ENCODE data around the gene NUDCD3.

NUDCD3 gene

DNA sequence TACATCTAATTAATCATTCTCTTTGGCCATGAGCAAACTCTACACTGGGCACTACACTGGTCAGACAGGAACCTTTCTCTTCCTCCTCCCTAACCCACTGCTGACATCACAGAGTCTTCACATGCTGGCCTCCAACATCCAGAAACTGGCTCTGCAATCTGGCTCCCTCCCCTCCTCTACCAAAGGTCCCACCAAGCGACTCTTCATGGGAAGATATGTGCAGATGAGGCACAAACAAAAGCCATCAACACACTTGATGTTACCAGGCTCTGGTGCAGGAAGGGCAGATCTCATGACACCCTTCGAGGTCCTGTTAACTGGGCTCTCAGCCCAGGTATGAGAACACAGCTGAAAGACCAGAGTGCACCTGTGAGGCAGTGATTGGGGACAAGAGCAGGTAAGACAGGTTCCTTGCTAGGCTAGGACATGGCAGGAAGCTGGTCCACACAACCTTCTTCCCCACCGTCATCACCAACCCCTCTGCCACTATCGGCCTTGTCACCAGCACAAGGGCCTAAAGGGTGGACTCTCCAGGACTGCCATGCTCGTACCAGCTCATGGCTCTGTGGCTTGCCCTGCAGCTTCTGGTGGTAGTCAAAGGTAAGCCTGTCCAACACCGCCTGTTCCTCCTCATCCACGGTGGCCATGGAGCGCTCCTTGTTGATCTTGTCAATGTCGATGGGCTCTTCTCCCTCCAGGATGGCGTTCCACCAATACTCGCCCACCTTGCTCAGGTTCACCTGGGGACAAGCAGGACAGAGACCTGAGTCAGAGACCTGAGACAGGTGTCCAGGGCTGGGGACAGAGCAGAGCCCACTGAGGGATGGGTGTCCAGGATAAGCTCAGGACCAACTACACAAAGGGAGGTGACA is 98.5 kb downstream of the NUDCD3 start:
- Histone ChIP-seq H3K4me1 (ENCODE audit: control insufficient read depth, insufficient read depth, low read length) (no peaks in the 10 kb centered on the region), H3K27me3 (ENCODE audit: control insufficient read depth in 1 of 2, insufficient read depth in 2 of 2, low read length in 2 of 2) (no peaks in the 10 kb centered on the region), H3K9me3 (ENCODE audit: control insufficient read depth in 2 of 2, low read length in 2 of 2) (no peaks in the 10 kb centered on the region), H3K9ac (ENCODE audit: low read length in 2 of 2) (no peak overlapping the region), H3K27ac (ENCODE audit: low read length) (no peak overlapping the region), H3K36me3 (ENCODE audit: control insufficient read depth in 2 of 2, insufficient read depth in 2 of 2, low read length in 2 of 2) (peaks cover 49 to 50% of the 10 kb centered on the region in 2 donors), H3K4me3 (ENCODE audit: low read length in 2 of 2) (no peak overlapping the region)

GRCh38 chr7:44391171-44391570 is 99.3 kb downstream of the NUDCD3 start:
- Histone ChIP-seq H3K36me3 (ENCODE audit: control insufficient read depth in 2 of 2, insufficient read depth in 2 of 2, low read length in 2 of 2) (peaks cover 52 to 57% of the 10 kb centered on the region in 2 donors), H3K4me3 (ENCODE audit: low read length in 2 of 2) (no peak overlapping the region), H3K27ac (ENCODE audit: low read length) (no peak overlapping the region), H3K4me1 (ENCODE audit: control insufficient read depth, insufficient read depth, low read length) (no peaks in the 10 kb centered on the region), H3K9me3 (ENCODE audit: control insufficient read depth in 2 of 2, low read length in 2 of 2) (no peaks in the 10 kb centered on the region), H3K9ac (ENCODE audit: low read length in 2 of 2) (no peak overlapping the region), H3K27me3 (ENCODE audit: control insufficient read depth in 1 of 2, insufficient read depth in 2 of 2, low read length in 2 of 2) (no peaks in the 10 kb centered on the region)

GRCh38 chr7:44390701-44391100 is 99.8 kb downstream of the NUDCD3 start:
- Histone ChIP-seq H3K36me3 (ENCODE audit: control insufficient read depth in 2 of 2, insufficient read depth in 2 of 2, low read length in 2 of 2) (peaks cover 52 to 61% of the 10 kb centered on the region in 2 donors), H3K9ac (ENCODE audit: low read length in 2 of 2) (no peak overlapping the region), H3K9me3 (ENCODE audit: control insufficient read depth in 2 of 2, low read length in 2 of 2) (no peaks in the 10 kb centered on the region), H3K27ac (ENCODE audit: low read length) (no peak overlapping the region), H3K4me1 (ENCODE audit: control insufficient read depth, insufficient read depth, low read length) (no peaks in the 10 kb centered on the region), H3K27me3 (ENCODE audit: control insufficient read depth in 1 of 2, insufficient read depth in 2 of 2, low read length in 2 of 2) (no peaks in the 10 kb centered on the region), H3K4me3 (ENCODE audit: low read length in 2 of 2) (no peak overlapping the region)

DNA sequence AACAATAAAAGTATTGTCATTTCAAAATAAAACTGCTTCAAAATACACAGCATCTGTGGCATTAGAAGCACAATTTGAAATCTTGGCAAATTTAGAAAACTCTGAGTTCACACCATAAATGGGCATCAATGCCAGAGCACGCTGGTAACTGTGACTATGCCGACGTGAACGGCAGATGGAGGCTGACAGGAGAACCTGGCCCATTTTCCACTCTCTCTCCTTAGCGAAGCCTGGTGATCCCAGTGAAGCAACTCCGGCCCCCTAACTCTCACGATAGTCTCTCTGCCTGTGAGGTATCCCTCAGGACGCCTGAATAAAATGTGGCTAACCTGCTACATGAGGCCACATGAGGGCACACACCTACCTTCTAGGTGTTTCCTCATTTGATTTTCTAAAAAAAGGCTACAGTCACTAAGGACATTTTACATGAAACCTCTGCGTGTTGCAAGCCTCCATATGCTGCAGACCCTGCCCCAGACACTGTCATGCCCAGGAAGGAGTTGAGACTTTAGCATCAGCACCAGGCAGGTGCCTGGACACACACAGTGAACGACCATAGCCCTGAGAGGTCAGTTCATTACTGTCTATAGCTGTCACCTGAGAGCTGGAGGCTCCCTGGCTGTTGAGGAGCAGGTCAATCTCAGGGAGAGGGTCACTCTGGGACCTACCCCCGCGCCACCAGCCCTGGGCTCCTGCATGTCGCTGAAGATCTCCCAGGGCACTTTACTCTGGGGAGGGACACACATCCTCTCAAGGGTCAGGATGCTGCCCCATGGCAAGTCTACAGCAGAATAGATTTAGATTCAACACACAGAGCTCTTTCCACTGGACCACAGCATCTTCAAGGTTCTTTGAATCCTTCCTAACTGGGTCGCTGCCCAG is 102.1 kb downstream of the NUDCD3 start:
- Histone ChIP-seq H3K4me3 (ENCODE audit: low read length in 2 of 2) (no peak overlapping the region), H3K36me3 (ENCODE audit: control insufficient read depth in 2 of 2, insufficient read depth in 2 of 2, low read length in 2 of 2) (peaks cover 65 to 70% of the 10 kb centered on the region in 2 donors), H3K27ac (ENCODE audit: low read length) (no peak overlapping the region), H3K27me3 (ENCODE audit: control insufficient read depth in 1 of 2, insufficient read depth in 2 of 2, low read length in 2 of 2) (no peaks in the 10 kb centered on the region), H3K9ac (ENCODE audit: low read length in 2 of 2) (no peak overlapping the region), H3K9me3 (ENCODE audit: control insufficient read depth in 2 of 2, low read length in 2 of 2) (no peaks in the 10 kb centered on the region), H3K4me1 (ENCODE audit: control insufficient read depth, insufficient read depth, low read length) (no peaks in the 10 kb centered on the region)

DNA sequence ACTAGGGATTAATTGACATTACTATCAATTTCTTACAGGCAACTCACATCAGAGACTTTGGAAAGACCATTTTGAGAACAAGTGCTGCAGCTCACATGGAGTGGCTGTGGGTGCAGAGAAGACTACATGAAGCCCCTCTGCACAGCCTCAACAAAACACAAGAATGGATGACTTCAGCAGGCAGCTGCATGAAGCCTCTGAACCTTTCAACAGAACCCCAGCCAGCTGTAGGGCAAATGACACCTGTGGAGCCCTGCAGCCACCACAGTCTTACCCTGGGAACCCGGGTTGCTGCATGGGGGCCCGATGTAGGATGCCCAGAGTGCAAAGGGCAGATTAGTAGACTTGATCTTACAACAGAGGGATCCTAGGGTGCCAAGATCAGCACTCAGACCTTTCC is 103.1 kb downstream of the NUDCD3 start:
- Histone ChIP-seq H3K27me3 (ENCODE audit: control insufficient read depth in 1 of 2, insufficient read depth in 2 of 2, low read length in 2 of 2) (no peaks in the 10 kb centered on the region), H3K9me3 (ENCODE audit: control insufficient read depth in 2 of 2, low read length in 2 of 2) (no peaks in the 10 kb centered on the region), H3K27ac (ENCODE audit: low read length) (no peak overlapping the region), H3K36me3 (ENCODE audit: control insufficient read depth in 2 of 2, insufficient read depth in 2 of 2, low read length in 2 of 2) (peaks cover 68% of the 10 kb centered on the region in 2 donors), H3K4me1 (ENCODE audit: control insufficient read depth, insufficient read depth, low read length) (no peaks in the 10 kb centered on the region), H3K4me3 (ENCODE audit: low read length in 2 of 2) (no peak overlapping the region), H3K9ac (ENCODE audit: low read length in 2 of 2) (no peak overlapping the region)

DNA sequence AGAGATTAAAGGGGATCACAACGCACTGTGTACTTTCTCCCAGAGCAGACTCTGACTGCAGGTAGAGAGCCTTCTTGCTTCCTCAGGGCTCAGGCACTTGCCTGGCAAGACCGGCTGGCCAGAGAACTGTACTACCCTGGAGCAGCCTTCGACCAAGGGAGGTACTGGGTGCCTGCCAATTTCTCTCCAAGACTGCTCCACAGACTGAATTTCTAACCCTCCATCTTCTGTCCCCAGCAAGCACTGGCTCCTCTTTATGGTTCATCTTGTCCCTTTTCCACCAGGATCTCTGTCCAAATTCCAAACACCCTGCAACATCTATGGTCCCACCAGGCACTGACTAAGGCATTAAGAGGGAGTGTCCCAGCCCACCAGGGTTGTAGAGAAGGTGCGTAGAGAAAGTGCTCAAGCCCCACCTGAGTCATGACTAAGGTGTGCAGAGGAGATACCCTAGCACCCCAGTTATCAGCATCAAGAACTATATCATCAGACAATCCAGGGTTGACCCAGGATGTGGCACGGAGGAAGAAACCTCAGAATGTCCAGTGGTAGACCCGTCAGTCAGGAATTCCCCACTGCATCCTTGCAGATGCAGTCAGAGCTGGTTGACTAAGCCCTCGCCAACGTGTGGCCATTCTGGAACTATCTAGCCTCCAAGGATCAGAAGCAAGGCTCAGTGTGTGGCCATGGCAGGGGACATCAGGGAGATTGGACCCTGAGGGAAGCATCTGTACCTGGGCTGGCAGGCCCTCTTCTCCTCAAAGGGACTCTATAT is 104.1 kb downstream of the NUDCD3 start:
- H3K27ac ChIP-seq (ENCODE audit: low read length): no peak overlapping the region
- peaks cover 58 to 61% of the 10 kb centered on the region in 2 donors for H3K36me3 ChIP-seq (ENCODE audit: control insufficient read depth in 2 of 2, insufficient read depth in 2 of 2, low read length in 2 of 2)
- no peak overlapping the region for H3K9ac ChIP-seq (ENCODE audit: low read length in 2 of 2)
- H3K27me3 ChIP-seq (ENCODE audit: control insufficient read depth in 1 of 2, insufficient read depth in 2 of 2, low read length in 2 of 2): no peaks in the 10 kb centered on the region
- no peaks in the 10 kb centered on the region for H3K4me1 ChIP-seq (ENCODE audit: control insufficient read depth, insufficient read depth, low read length)
- H3K9me3 ChIP-seq (ENCODE audit: control insufficient read depth in 2 of 2, low read length in 2 of 2): no peaks in the 10 kb centered on the region
- H3K4me3 ChIP-seq (ENCODE audit: low read length in 2 of 2): no peak overlapping the region

DNA sequence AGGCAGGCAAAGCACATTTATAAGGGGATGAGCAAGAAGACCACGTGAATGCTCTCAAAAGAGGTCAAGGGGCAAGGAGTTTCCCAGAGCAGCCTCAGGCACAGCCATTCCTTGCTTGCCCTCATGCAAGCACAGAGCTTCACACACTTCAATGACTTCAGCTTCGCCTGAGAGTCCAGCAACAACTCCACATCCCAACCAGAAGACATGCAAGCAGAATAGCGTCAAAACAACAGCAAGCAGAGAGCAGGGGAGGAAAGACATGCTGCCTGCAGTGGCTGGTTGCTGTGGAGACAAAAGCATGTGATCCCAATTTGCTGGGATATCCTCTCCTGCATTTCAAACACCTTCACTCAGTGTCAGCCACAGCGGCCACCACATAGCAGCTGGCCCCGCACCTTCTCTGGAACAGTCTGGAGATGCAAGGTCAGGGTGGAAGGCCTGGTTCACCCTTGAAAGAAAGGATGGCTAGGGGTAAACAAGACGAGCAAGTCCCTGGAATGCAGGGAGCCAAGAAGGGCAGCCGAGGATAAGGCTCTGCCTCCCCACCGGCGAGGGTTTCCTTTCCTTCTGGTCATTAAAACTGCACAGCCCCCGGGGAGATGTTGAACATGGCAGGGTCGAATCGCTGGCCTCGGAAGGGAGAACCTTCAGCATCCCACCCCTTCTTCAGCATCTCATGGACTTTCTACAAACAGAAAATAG is 104.9 kb downstream of the NUDCD3 start:
- H3K36me3 ChIP-seq (ENCODE audit: control insufficient read depth in 2 of 2, insufficient read depth in 2 of 2, low read length in 2 of 2): peaks cover 51 to 60% of the 10 kb centered on the region in 2 donors
- H3K4me3 ChIP-seq (ENCODE audit: low read length in 2 of 2): no peak overlapping the region
- H3K27me3 ChIP-seq (ENCODE audit: control insufficient read depth in 1 of 2, insufficient read depth in 2 of 2, low read length in 2 of 2): no peaks in the 10 kb centered on the region
- H3K9me3 ChIP-seq (ENCODE audit: control insufficient read depth in 2 of 2, low read length in 2 of 2): no peaks in the 10 kb centered on the region
- no peak overlapping the region for H3K27ac ChIP-seq (ENCODE audit: low read length)
- no peaks in the 10 kb centered on the region for H3K4me1 ChIP-seq (ENCODE audit: control insufficient read depth, insufficient read depth, low read length)
- no peak overlapping the region for H3K9ac ChIP-seq (ENCODE audit: low read length in 2 of 2)

DNA sequence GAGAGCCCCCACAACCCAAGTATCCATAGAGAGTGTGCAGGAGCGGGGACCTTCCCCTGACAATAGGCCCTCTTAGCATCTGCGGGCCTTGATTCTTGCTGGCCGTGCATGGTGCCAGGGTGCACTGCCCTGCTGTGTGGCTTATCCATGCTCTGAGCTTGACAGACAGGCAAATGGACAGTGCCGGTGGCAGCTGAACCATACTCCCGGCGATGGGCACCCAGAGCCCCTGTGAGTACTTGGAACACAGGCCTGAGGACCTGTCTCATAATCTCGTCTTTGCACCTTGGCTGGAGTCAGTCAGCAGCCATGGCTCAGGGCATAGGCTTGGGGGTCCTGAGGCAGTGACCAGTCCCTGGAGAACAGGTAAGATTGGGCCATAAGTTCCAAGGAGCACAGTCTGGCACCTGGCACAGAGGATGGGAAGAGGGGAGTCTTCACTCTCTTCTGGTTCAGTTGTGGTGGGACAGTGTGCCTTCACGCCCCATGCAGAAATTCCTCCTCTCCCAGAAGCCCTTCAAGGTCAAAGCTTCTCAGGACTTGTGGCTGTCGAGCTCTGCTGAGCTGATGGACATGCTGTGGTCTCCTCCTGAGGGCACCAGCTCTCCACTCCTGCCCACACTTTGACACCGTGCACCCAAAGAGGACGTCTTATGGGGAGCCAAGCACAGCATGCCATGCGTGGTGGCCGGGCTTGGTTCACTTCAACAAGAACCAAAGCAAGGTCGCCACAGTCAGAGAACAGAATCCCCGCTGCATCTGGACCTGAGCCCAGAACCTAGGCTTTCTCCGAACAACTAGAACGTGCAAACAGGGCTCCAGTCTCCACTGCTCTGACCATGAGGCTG is 105.6 kb downstream of the NUDCD3 start:
- H3K27me3 ChIP-seq (ENCODE audit: control insufficient read depth in 1 of 2, insufficient read depth in 2 of 2, low read length in 2 of 2): no peaks in the 10 kb centered on the region
- H3K9me3 ChIP-seq (ENCODE audit: control insufficient read depth in 2 of 2, low read length in 2 of 2): no peaks in the 10 kb centered on the region
- H3K4me1 ChIP-seq (ENCODE audit: control insufficient read depth, insufficient read depth, low read length): no peaks in the 10 kb centered on the region
- peaks cover 48 to 57% of the 10 kb centered on the region in 2 donors for H3K36me3 ChIP-seq (ENCODE audit: control insufficient read depth in 2 of 2, insufficient read depth in 2 of 2, low read length in 2 of 2)
- H3K27ac ChIP-seq (ENCODE audit: low read length): no peak overlapping the region
- no peak overlapping the region for H3K4me3 ChIP-seq (ENCODE audit: low read length in 2 of 2)
- H3K9ac ChIP-seq (ENCODE audit: low read length in 2 of 2): no peak overlapping the region

DNA sequence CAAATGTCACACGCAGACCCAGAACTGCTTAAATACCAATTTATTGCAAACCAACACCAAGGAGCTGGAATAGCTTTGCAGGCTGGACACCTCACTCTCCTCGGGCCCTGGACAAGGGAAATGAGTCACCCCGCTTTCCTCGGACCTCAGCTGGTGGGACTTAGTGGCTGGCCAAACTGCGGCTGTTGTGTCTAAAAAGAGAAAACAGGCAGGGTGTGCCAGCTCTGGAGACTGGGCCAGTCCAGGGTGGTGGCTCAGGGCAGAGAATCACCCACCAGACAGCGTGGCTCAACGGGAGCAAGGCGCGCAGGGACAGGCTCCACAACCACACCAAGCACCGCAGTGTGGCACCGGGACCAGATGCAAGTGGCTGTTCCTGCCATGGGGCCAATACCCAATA is 106.9 kb downstream of the NUDCD3 start:
- Histone ChIP-seq H3K27ac (ENCODE audit: low read length) (no peak overlapping the region), H3K9ac (ENCODE audit: low read length in 2 of 2) (no peak overlapping the region), H3K4me1 (ENCODE audit: control insufficient read depth, insufficient read depth, low read length) (no peaks in the 10 kb centered on the region), H3K4me3 (ENCODE audit: low read length in 2 of 2) (no peak overlapping the region), H3K36me3 (ENCODE audit: control insufficient read depth in 2 of 2, insufficient read depth in 2 of 2, low read length in 2 of 2) (peaks cover 39 to 48% of the 10 kb centered on the region in 2 donors), H3K27me3 (ENCODE audit: control insufficient read depth in 1 of 2, insufficient read depth in 2 of 2, low read length in 2 of 2) (no peaks in the 10 kb centered on the region), H3K9me3 (ENCODE audit: control insufficient read depth in 2 of 2, low read length in 2 of 2) (no peaks in the 10 kb centered on the region)

Measured in stomach smooth muscle (tissue), 2 donors.